OCI-LY1 (cell line): ENCODE results near the gene TRPC5OS.

Experiments
- H2AFZ ChIP-seq: fragments of 200-600 bp; sonication (generic), shearing (Covaris generic); 2 replicates; pipeline ENCODE4 v1.6.0; 2014; ENCODE audit warnings: antibody characterized with exemption, mild to moderate bottlenecking, low read length
- H3F3A ChIP-seq: fragments of 200-600 bp; sonication (generic), shearing (Covaris generic); 2 replicates; pipeline ENCODE4 v1.6.0; 2014; ENCODE audit warnings: mild to moderate bottlenecking, antibody characterized with exemption, low read length, moderate library complexity; ENCODE audit not compliant: insufficient read depth
- H3K27ac ChIP-seq: fragments of 200-600 bp; sonication (generic); 2 replicates; pipeline ENCODE4 v1.5.1; 2014; ENCODE audit warnings: low read length, mixed run types, mild to moderate bottlenecking, low read depth; ENCODE audit not compliant: poor library complexity, severe bottlenecking
- H3K27me3 ChIP-seq: fragments of 200-600 bp; sonication (generic); 2 replicates; pipeline ENCODE4 v1.6.0; 2014; ENCODE audit warnings: antibody characterized with exemption, mild to moderate bottlenecking, low read length, moderate library complexity; ENCODE audit not compliant: insufficient read depth
- H3K36me3 ChIP-seq: fragments of 200-600 bp; sonication (generic); 2 replicates; pipeline ENCODE4 v1.6.1; 2014; ENCODE audit warnings: mild to moderate bottlenecking, antibody characterized with exemption, low read length, moderate library complexity, mixed read lengths; ENCODE audit not compliant: insufficient read depth
- H3K4me1 ChIP-seq: fragments of 200-600 bp; sonication (generic); 2 replicates; pipeline ENCODE4 v1.5.1; 2014; ENCODE audit warnings: mild to moderate bottlenecking, low read length, moderate library complexity; ENCODE audit not compliant: insufficient read depth, severe bottlenecking
- H3K4me2 ChIP-seq: fragments of 200-600 bp; sonication (generic), shearing (Covaris generic); 2 replicates; pipeline ENCODE4 v1.6.1; 2014; ENCODE audit warnings: low read length
- H3K4me3 ChIP-seq: fragments of 200-600 bp; sonication (generic); 2 replicates; pipeline ENCODE4 v1.5.1; 2014; ENCODE audit warnings: low read length, low read depth, mild to moderate bottlenecking, mixed read lengths; ENCODE audit not compliant: poor library complexity, severe bottlenecking
- H3K79me2 ChIP-seq: fragments of 200-600 bp; shearing (Covaris generic); 2 replicates; pipeline ENCODE4 v1.6.1; 2016; ENCODE audit warnings: mixed run types, low read length, mixed read lengths; ENCODE audit not compliant: insufficient read depth
- H3K9ac ChIP-seq: fragments of 200-600 bp; sonication (generic), shearing (Covaris generic); 2 replicates; pipeline ENCODE4 v1.6.1; 2014; ENCODE audit warnings: mild to moderate bottlenecking, low read length, mixed read lengths
- H3K9me2 ChIP-seq: fragments of 200-600 bp; sonication (generic), shearing (Covaris generic); 2 replicates; pipeline ENCODE4 v1.6.1; 2014; ENCODE audit warnings: low read depth, mild to moderate bottlenecking, low read length, mixed read lengths
- H3K9me3 ChIP-seq: fragments of 200-600 bp; shearing (Covaris generic); 2 replicates; pipeline ENCODE4 v1.6.1; 2014; ENCODE audit warnings: low read length, mixed read lengths
- H4K20me1 ChIP-seq: fragments of 200-600 bp; sonication (generic), shearing (Covaris generic); 2 replicates; pipeline ENCODE4 v1.6.0; 2016; ENCODE audit warnings: mild to moderate bottlenecking, low read length; ENCODE audit not compliant: insufficient read depth
- EZH2 ChIP-seq: fragments of 200-600 bp; sonication (generic), shearing (Covaris generic); IDR thresholded peaks from 2 replicates; pipeline ENCODE4 v1.8.0; 2017; ENCODE audit warnings: borderline replicate concordance, mixed run types, mild to moderate bottlenecking, antibody characterized with exemption, low read length, moderate library complexity, mixed read lengths
- TF ChIP-seq, protein P1 (sequence below): fragments of 200-600 bp; sonication (generic), shearing (Covaris generic); IDR thresholded peaks from 2 replicates; pipeline ENCODE4 v1.5.1; 2017; ENCODE audit warnings: mild to moderate bottlenecking, antibody characterized with exemption, low read length, moderate library complexity, mixed read lengths

TRPC5OS gene

DNA sequence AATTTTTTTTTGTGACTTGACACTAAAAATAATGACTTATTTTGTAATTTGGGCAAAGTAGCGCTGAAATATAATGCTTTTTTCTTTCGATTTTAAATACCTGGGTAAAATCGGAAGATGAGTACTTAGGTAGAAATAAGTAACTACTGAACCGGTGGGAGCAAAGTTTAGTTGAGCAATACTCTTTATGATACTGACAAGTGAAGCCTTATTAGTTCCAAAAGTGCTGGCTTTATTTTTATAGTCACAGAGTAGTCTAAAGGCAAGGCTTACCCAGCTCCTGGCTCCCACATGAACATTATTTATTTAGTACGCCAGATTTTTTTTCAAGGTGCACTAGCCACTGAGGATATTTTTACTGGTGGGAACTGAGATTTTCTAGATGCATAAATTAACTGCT is 14.4 kb upstream of the TRPC5OS start:
- Histone ChIP-seq H3K9ac (no peak overlapping the region), H3K27me3 (no peaks in the 10 kb centered on the region), H3K4me1 (no peaks in the 10 kb centered on the region), H3K4me3 (no peak overlapping the region), H3K4me2 (no peak overlapping the region), H3F3A (no peaks in the 10 kb centered on the region), H4K20me1 (no peaks in the 10 kb centered on the region), H3K79me2 (no peaks in the 10 kb centered on the region), H2AFZ (no peak overlapping the region), H3K9me3 (no peaks in the 10 kb centered on the region), H3K27ac (no peak overlapping the region), H3K36me3 (no peaks in the 10 kb centered on the region), H3K9me2 (no peaks in the 10 kb centered on the region)
- TF ChIP-seq, protein P1, sequence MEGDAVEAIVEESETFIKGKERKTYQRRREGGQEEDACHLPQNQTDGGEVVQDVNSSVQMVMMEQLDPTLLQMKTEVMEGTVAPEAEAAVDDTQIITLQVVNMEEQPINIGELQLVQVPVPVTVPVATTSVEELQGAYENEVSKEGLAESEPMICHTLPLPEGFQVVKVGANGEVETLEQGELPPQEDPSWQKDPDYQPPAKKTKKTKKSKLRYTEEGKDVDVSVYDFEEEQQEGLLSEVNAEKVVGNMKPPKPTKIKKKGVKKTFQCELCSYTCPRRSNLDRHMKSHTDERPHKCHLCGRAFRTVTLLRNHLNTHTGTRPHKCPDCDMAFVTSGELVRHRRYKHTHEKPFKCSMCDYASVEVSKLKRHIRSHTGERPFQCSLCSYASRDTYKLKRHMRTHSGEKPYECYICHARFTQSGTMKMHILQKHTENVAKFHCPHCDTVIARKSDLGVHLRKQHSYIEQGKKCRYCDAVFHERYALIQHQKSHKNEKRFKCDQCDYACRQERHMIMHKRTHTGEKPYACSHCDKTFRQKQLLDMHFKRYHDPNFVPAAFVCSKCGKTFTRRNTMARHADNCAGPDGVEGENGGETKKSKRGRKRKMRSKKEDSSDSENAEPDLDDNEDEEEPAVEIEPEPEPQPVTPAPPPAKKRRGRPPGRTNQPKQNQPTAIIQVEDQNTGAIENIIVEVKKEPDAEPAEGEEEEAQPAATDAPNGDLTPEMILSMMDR: no peak
- TF ChIP-seq EZH2: no peak

DNA sequence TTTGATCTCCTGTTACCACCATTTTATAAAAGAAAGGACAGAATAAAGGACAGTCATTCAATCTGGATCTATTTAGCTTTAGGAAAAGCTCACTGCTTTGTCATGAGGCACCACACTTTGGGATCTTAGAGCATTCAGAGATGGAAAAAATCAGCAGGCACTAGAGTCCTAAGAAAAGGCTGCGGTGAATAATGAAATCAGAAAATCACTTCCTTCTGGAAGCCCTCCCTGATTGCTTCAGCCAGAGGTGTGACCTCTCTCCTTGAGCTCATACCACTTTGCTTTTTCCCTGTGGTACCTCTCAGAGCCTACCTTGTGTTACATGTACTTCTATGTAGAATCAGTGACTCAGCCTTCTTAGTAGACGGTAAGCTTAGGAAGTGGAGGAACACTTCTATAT is 8.7 kb upstream of the TRPC5OS start:
- Histone ChIP-seq H3K36me3 (no peaks in the 10 kb centered on the region), H3K4me1 (no peaks in the 10 kb centered on the region), H3K27ac (no peak overlapping the region), H3K27me3 (no peaks in the 10 kb centered on the region), H3K9me2 (no peaks in the 10 kb centered on the region), H3K79me2 (no peaks in the 10 kb centered on the region), H3F3A (no peaks in the 10 kb centered on the region), H3K4me2 (no peak overlapping the region), H3K9ac (no peak overlapping the region), H4K20me1 (no peaks in the 10 kb centered on the region), H3K9me3 (no peaks in the 10 kb centered on the region), H3K4me3 (no peak overlapping the region), H2AFZ (no peak overlapping the region)
- TF ChIP-seq, protein P1: no peak
- no peak for TF ChIP-seq EZH2

DNA sequence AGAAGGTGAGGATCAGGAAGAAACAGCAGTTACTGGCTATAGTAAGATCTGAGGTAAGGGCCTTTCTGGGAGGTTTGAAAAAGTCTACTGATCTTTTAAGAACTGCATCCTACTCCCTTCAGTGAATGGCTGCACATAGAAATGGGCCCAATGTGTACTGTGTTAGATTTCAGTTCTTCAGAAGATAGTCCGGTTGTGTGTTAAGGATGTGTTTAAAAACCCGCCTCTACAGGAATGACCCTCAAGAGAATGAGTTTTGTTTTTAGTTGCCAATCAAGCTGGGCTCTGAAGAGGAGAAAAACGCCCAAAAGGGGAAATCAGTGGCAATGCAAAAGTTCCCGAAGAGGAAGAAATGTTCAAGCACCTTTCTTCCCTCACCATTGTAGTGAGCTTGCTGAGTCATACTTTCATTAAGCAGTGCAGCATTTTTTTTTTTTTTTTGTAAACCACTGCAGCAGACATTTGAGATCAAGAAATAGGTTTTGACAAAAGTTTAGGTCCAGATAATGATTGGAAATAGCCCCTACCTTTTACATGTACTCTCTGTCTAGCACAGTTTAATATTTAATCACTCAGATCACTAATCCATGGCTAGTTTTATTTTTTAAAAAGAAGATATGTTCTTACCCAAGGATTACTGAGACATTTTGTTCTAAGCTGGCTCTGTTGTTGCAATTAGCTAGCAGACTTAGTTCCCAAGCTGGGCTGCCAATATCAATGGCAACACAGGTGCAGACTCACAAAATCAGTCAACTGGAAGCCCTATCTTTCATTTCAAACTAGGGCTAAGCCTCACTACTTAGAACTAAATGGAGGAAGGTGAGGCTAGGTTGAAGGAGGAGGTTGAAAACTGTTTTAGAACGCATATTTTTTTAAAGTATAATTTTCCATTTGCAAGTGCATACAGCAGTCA is 7.0 kb upstream of the TRPC5OS start:
- Histone ChIP-seq H3K4me3 (no peak overlapping the region), H4K20me1 (no peaks in the 10 kb centered on the region), H3K36me3 (no peaks in the 10 kb centered on the region), H3K9me3 (no peaks in the 10 kb centered on the region), H3K9me2 (no peaks in the 10 kb centered on the region), H3K4me1 (no peaks in the 10 kb centered on the region), H3K4me2 (no peak overlapping the region), H2AFZ (no peak overlapping the region), H3K79me2 (no peaks in the 10 kb centered on the region), H3F3A (no peaks in the 10 kb centered on the region), H3K27ac (no peak overlapping the region), H3K9ac (no peak overlapping the region), H3K27me3 (no peaks in the 10 kb centered on the region)
- TF ChIP-seq, protein P1: no peak
- TF ChIP-seq EZH2: no peak
